NCI-H128 (cell line): ENCODE measurements around the gene SYT17.

Source experiments
- DNase-seq: peaks from one replicate; lab custom pipeline; 2025; ENCODE audit not compliant: unreplicated experiment; lab: John Stamatoyannopoulos, UW

SYT17 gene

DNA sequence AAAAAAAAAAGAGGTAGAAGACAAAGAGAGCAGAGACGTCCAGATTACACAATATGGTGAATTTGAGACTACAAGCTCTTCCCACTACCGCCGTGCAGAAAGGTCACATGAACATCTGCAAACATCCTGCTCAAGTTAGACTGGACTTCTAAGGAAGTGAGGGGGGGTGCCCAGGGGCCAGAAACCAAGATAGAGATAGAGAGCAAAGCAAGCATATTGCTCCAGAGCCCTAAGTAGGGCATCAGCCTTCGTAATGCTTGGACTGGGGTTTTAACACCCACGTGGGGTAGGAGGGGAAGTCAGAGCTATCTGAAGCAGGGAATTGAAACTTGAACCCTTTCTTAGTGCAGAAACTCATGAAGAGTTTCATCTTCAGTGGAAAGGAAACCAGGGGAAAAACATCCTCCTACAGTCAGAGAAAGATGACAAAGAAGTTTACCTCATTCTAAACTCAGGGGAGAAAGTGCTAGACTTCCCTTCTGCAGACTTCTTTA is 126.2 kb downstream of the SYT17 start:
- DNase-seq, result no peak

DNA sequence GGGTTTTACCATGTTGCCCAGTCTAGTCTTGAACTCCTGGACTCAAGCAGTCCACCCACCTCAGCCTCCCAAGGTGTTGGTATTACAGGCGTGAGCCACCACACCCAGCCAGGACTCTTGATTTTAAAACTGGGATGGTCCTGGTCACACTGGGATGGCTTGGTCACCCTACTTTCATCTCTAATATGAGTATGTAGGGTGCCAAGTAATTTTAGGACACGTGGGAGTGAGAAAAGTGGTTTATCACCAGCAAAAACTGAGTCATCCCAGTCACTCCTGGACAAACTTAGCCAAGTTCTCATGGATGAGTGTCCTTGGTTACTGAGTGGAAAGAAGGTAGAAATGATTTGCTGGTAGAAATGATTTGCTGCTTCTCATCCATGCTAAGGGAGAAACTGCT is 127.4 kb downstream of the SYT17 start:
- no peak for DNase-seq

DNA sequence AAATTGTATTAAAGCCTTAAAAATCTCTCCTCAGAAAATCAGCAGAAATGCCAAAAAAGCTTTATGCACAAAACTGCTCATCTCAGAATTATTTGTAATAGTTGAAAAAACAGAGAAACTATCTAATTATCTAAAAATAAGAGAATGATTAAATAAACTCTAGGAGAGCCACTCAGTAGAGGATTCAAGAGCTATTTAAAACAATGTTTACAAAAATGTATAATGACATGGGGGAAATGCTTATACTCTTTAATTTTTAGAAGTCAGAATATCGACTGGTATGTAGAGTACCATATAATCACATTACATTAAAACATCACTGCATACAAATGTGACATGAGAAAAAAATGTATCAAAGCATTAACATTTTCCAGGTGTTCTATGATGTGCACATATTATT is 129.4 kb downstream of the SYT17 start:
- DNase-seq, result no peak

DNA sequence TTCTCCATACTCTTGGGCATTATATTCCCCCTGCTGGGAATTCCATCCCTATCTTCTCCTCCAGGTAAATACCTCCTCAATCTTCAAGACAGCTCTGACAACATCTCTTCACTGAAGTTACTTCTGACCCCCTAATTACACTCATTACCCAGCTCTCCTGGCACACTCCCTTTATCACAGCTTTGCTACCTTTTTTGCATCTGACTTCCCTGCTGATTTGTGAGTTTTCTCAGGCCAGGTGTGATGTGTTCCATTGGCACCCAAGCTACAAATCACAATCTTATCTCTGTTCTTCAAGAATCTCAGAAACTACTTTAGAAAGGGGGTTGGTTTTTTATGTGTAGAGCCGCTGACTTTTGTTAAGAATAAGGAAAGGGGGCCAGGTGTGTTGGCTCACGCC is 131.5 kb downstream of the SYT17 start:
- no peak for DNase-seq

DNA sequence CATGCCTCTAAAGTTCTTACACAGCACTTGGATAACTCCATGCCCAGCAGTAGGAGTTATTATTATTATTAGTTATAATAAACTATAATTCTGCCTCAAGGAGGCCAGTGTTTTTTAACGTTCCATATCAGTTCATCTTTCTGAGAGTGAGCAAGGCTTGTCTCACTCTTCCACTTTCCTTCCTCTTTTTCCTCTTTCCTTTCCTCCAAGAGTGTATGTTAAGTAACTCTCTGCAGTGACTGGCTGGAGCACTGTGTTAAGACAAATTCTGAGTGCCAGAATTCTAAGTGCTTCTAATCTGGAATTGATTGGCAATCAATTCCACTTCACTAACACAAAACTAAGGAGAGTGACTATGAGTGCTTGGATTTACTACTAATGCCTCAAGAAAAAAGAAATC is 133.9 kb downstream of the SYT17 start:
- no peak for DNase-seq

DNA sequence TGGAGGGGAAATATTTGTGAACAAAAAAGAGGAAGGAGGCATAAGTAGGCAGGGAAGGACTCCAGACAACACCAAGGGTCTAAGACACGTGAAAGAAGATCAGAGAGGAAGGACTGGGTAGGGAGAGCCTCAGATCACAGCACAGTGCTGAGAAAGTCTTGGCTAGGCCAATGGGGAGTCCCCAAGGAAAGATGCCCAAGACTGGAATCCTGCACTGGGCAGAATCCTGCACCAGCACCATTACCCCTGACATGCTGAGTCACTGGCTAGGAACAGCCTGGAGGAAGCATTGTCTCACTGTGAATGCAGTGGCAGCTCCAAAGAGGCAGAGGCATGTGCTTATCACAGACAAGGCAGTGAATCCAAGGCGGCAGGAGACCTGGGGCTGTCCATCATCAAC is 136.7 kb downstream of the SYT17 start:
- DNase-seq, result no peak

DNA sequence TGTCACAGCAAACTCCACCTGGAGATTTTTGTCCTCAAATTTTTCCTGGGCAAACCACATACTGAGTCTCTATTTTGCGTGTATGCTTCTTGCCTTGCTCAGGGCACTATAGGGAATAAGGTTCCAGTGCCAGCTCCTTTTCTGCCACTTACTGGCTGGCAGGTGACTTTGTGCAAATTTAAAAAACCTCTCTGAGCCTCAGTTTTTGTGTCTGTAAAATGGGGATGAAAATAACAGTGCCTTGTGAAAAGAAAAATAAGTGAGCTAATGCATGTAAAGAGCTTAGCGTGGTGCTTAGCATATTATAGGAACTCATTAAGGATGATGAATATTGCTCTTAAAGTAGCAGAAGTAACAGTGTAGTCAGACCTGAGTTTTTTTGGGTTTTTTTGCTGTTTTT is 137.4 kb downstream of the SYT17 start:
- DNase-seq, result no peak

DNA sequence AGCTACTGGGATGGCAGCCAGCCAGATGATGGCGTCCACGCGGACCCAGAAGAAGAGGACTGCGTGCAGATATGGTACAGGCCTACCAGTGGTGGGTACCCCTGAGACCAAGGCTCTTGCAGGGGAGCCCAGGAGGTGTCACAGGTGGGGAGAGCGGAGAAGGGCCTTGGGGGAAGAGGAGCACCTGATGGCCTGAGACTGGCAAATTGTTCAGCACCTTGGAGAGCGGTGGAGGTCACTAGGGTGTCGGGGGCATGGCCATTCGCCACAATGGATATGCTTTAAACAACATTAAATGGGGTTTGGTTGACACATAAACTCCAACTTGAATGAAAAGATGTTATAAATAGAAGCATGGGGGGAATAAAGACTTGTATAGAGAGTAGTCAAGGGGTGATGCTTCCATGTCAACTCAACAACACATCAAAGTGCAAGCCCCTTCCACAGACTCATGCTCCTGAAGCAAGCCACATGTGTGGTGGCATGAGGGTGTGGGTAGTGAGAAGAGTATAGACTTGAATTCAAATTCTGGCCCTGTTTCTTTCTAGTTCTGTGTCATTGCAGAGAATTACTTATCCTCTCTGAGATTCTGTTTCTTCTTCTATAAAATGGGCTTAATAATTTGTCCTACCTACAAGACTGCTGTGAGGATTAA is 139.7 kb downstream of the SYT17 start:
- no peak for DNase-seq

DNA sequence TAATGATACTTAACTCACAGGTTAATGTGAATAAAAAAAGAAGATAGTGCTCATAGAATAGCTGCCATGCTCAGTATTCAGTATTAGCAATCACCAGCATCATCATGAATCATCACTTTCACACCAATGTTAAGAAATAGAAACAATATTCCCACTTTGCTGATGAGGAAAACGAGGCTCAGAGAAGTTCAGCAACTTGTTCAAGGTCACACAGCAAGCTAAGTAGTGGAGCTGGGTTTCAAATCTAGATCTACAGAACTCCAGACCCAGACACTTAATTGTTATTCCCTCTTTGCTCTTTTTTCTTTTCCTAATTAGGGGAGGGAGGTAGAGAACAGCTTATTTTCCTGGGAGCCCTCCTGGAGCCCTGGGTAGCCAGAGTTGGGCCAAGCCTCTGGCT is 140.4 kb downstream of the SYT17 start:
- DNase-seq, result no peak

DNA sequence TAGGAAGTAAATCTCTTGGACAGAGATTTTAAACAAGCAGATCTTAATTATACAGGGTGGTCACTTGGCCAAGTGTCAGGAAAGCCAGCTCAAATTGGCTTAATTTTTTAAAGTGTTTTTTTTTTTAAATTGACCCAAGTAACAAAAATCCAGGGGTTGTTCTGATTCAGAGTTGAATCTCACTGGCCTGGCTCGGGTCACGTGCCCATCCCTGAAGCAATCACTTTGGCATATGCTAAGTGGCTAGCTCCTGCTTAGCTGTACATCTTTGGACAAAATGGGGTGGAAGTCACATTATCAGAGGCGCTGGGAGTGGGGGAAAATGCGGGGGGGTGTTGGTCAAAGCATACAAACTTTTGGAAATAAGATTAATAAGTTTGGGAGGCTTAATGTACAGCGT is 141.1 kb downstream of the SYT17 start:
- DNase-seq, result no peak

DNA sequence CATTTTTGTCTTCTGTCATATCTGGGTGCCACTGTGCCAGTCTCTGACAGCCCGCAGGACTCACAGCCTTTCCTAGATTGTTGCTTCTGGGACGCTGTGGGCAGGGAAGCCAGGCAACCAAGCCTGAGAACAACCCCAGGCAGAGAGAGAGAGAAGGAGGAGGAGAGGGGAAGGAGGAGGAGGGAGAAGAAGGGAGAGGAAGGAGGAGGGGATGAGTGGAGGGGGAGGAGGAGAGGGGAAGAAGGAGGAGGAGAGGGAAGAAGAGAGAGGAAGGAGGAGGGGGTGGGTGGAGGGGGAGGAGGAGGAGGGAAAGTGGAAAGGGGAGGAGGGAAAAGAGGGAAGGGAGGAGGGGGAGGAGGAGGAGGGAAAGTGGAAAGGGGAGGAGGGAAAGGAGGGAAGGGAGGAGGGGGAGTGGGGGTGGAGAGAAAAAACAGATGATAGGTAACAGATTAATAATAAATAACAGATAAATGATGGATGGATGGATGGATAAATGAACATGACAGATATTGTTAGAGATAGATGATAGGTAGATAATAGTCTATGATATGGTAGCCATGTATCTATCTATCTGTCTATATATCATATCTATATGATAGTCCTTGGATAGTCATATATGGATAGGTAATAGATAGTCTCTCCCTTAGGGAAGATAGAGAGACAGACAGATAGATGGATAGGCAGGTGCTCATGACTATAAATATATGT is 146.8 kb downstream of the SYT17 start:
- DNase-seq, result no peak

DNA sequence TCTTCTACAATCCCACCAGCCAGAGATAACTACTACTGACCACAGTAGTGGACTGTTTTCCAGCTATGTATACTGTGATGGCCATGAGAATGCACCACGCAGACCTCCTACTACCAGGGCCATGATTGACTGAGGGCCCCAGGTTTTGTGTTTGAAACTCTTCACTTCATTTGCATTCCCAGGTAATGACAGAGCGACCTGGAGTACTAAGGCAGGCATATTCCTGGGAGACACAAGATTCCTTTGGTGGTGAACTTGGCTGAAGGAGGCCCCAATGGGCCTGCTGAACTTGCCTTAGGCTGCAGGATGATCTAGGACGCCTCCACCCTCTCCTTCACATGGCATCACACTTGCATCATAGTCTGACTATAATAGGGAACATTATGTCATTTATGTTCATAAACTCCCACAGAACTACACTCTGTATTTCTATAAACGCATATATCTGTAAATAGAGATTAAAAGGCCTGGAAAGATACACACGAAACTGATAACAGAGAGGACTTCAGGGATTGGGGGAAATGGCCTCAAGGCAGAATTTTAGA is 147.9 kb downstream of the SYT17 start:
- no peak for DNase-seq

DNA sequence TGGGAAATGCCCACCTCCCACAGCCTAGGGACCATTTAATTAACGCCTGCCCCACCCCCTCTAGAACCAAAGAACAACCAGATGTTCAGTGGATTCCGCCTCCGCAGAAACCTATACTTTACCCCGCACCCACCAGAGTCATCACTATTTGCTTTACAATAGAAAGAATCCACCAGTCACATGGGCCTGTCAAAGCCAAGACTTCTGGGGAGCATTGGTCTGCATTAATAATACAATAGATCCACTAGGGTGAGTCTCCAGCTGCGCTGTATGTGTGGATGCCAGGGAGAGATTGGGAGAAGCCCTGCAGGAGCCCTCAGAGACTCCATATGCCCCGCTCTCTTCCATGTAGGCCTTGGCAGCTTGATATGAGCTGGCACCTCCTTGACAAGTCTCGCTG is 148.8 kb downstream of the SYT17 start:
- no peak for DNase-seq
